Effector memory CD8-positive, alpha-beta T cell (primary cell): Measurements from ENCODE around the gene PAX1.

Source experiments
- ATAC-seq: fragments of 150-1000 bp; cut with Tn5 transposase; replicated peaks from 2 replicates; pipeline ENCODE4 v1.10.0; 2021; ENCODE audit warnings: mild to moderate bottlenecking, moderate library complexity
- DNase-seq, 3 experiments: peaks; one replicate each; pipeline ENCODE4 v3.0.0; 2021
- H3K27ac Mint-ChIP-seq, 2 donors: one replicate each; pipeline ENCODE4 v1.8.0; 2022; ENCODE audit warnings: mild to moderate bottlenecking in 2 of 2, mixed read lengths in 2 of 2, moderate library complexity in 2 of 2
- H3K27me3 Mint-ChIP-seq, 2 donors: one replicate each; pipeline ENCODE4 v1.8.0; 2022; ENCODE audit warnings: mixed read lengths in 2 of 2
- H3K36me3 Mint-ChIP-seq: one replicate; pipeline ENCODE4 v1.8.0; 2022; ENCODE audit warnings: mild to moderate bottlenecking, moderate library complexity, mixed read lengths; ENCODE audit not compliant: insufficient read depth
- H3K4me1 Mint-ChIP-seq, 2 donors: one replicate each; pipeline ENCODE4 v1.8.0; 2022; ENCODE audit warnings: low read depth in 2 of 2, mixed read lengths in 2 of 2
- H3K4me3 Mint-ChIP-seq, 2 donors: one replicate each; pipeline ENCODE4 v1.8.0; 2022; ENCODE audit warnings: mild to moderate bottlenecking in 2 of 2, mixed read lengths in 2 of 2, moderate library complexity in 2 of 2
- H3K9me3 Mint-ChIP-seq, 2 donors: one replicate each; pipeline ENCODE4 v1.8.0; 2022; ENCODE audit warnings: mixed read lengths in 2 of 2
- total RNA-seq, 9 experiments: gene quantifications; one replicate each; lab custom pipeline; 2026; lab: John Stamatoyannopoulos, UW

Gene PAX1
- total RNA-seq: 0 reads per million in 9 experiments

GRCh38 chr20:21705575-21706260, at the start of gene PAX1:
PAX1 (plus strand) TSS chr20:21705664; CDS start chr20:21705713, 49 bp downstream.
- ATAC-seq (no peak), DNase-seq (no peak)
- no peaks in the 10 kb centered on the region for H3K9me3 Mint-ChIP-seq
- H3K27ac Mint-ChIP-seq: no peak within 1 kb of the TSS
- no peaks in the 10 kb centered on the region for H3K36me3 Mint-ChIP-seq
- peaks cover 0 to 2% of the 10 kb centered on the region in 2 donors for H3K4me1 Mint-ChIP-seq
- H3K27me3 Mint-ChIP-seq: peaks cover 69 to 97% of the 10 kb centered on the region in 2 donors
- H3K4me3 Mint-ChIP-seq: no peak within 1 kb of the TSS

- H3K9me3 Mint-ChIP-seq: no peaks in the 10 kb centered on the region
- no peak overlapping the region for H3K4me3 Mint-ChIP-seq
- no peaks in the 10 kb centered on the region for H3K36me3 Mint-ChIP-seq
- peaks cover 0 to 7% of the 10 kb centered on the region in 2 donors for H3K27me3 Mint-ChIP-seq
- no peaks in the 10 kb centered on the region for H3K4me1 Mint-ChIP-seq
- ATAC-seq (no peak), DNase-seq (no peak)
- no peak overlapping the region for H3K27ac Mint-ChIP-seq
Measured at GRCh38 chr20:21656308-21657067, 49.0 kb upstream of the PAX1 start.

- no peaks in the 10 kb centered on the region for H3K36me3 Mint-ChIP-seq
- H3K4me1 Mint-ChIP-seq: no peaks in the 10 kb centered on the region
- H3K27ac Mint-ChIP-seq: no peak overlapping the region
- peaks cover 0 to 7% of the 10 kb centered on the region in 2 donors for H3K27me3 Mint-ChIP-seq
- ATAC-seq (no peak), DNase-seq (no peak)
- H3K9me3 Mint-ChIP-seq: peaks cover 0 to 2% of the 10 kb centered on the region in 2 donors
- H3K4me3 Mint-ChIP-seq: no peak overlapping the region
Measured at GRCh38 chr20:21661488-21662055, 43.9 kb upstream of the PAX1 start.

GRCh38 chr20:21663465-21663864, 42.0 kb upstream of the PAX1 start:
- Mint-ChIP-seq H3K27ac (no peak overlapping the region), H3K9me3 (peaks cover 0 to 2% of the 10 kb centered on the region in 2 donors), H3K4me1 (no peaks in the 10 kb centered on the region), H3K27me3 (peaks cover 0 to under 1% of the 10 kb centered on the region in 2 donors), H3K36me3 (no peaks in the 10 kb centered on the region), H3K4me3 (no peak overlapping the region)
- ATAC-seq: no peak
- DNase-seq: no peak

GRCh38 chr20:21665687-21666446, 39.6 kb upstream of the PAX1 start:
- Mint-ChIP-seq H3K36me3 (no peaks in the 10 kb centered on the region), H3K4me1 (no peaks in the 10 kb centered on the region), H3K27ac (no peak overlapping the region), H3K27me3 (no peaks in the 10 kb centered on the region), H3K4me3 (no peak overlapping the region), H3K9me3 (peaks cover 0 to 5% of the 10 kb centered on the region in 2 donors)
- ATAC-seq (no peak), DNase-seq (no peak)

- Mint-ChIP-seq H3K27me3 (no peaks in the 10 kb centered on the region), H3K36me3 (no peaks in the 10 kb centered on the region), H3K27ac (no peak overlapping the region), H3K4me1 (no peaks in the 10 kb centered on the region), H3K4me3 (no peak overlapping the region), H3K9me3 (peaks cover 0 to 7% of the 10 kb centered on the region in 2 donors)
- DNase-seq: no peak
- ATAC-seq: no peak
Measured at GRCh38 chr20:21670126-21670525, 35.3 kb upstream of the PAX1 start.

- DNase-seq: no peak
- no peak overlapping the region for H3K27ac Mint-ChIP-seq
- peaks cover 0 to 6% of the 10 kb centered on the region in 2 donors for H3K9me3 Mint-ChIP-seq
- H3K36me3 Mint-ChIP-seq: no peaks in the 10 kb centered on the region
- no peak overlapping the region for H3K4me3 Mint-ChIP-seq
- no peak for ATAC-seq
- H3K4me1 Mint-ChIP-seq: no peaks in the 10 kb centered on the region
- no peaks in the 10 kb centered on the region for H3K27me3 Mint-ChIP-seq
Measured at GRCh38 chr20:21670981-21671380, 34.5 kb upstream of the PAX1 start.

GRCh38 chr20:21677261-21677660, 28.2 kb upstream of the PAX1 start:
- DNase-seq (no peak), ATAC-seq (no peak)
- peaks cover 4% of the 10 kb centered on the region in 2 donors for H3K9me3 Mint-ChIP-seq
- H3K4me3 Mint-ChIP-seq: no peak overlapping the region
- no peaks in the 10 kb centered on the region for H3K36me3 Mint-ChIP-seq
- H3K27ac Mint-ChIP-seq: no peak overlapping the region
- peaks cover 0 to 7% of the 10 kb centered on the region in 2 donors for H3K27me3 Mint-ChIP-seq
- H3K4me1 Mint-ChIP-seq: no peaks in the 10 kb centered on the region

GRCh38 chr20:21677781-21678180, 27.7 kb upstream of the PAX1 start:
- H3K4me3 Mint-ChIP-seq: no peak overlapping the region
- peaks cover 4 to 9% of the 10 kb centered on the region in 2 donors for H3K9me3 Mint-ChIP-seq
- no peaks in the 10 kb centered on the region for H3K36me3 Mint-ChIP-seq
- DNase-seq (no peak), ATAC-seq (no peak)
- H3K27ac Mint-ChIP-seq: no peak overlapping the region
- peaks cover 0 to 11% of the 10 kb centered on the region in 2 donors for H3K27me3 Mint-ChIP-seq
- no peaks in the 10 kb centered on the region for H3K4me1 Mint-ChIP-seq

- no peak for ATAC-seq
- peaks cover 0 to 9% of the 10 kb centered on the region in 2 donors for H3K9me3 Mint-ChIP-seq
- H3K27ac Mint-ChIP-seq: no peak overlapping the region
- DNase-seq: no peak
- peaks cover 0 to 11% of the 10 kb centered on the region in 2 donors for H3K27me3 Mint-ChIP-seq
- no peak overlapping the region for H3K4me3 Mint-ChIP-seq
- no peaks in the 10 kb centered on the region for H3K4me1 Mint-ChIP-seq
- H3K36me3 Mint-ChIP-seq: no peaks in the 10 kb centered on the region
Measured at GRCh38 chr20:21681234-21681921, 24.1 kb upstream of the PAX1 start.

GRCh38 chr20:21681922-21682318, 23.5 kb upstream of the PAX1 start:
- H3K27me3 Mint-ChIP-seq: peaks cover 0 to 11% of the 10 kb centered on the region in 2 donors
- no peaks in the 10 kb centered on the region for H3K36me3 Mint-ChIP-seq
- H3K27ac Mint-ChIP-seq: no peak overlapping the region
- peaks cover 0 to 9% of the 10 kb centered on the region in 2 donors for H3K9me3 Mint-ChIP-seq
- no peak overlapping the region for H3K4me3 Mint-ChIP-seq
- DNase-seq (no peak), ATAC-seq (no peak)
- H3K4me1 Mint-ChIP-seq: no peaks in the 10 kb centered on the region

GRCh38 chr20:21682521-21682954, 22.9 kb upstream of the PAX1 start:
- no peaks in the 10 kb centered on the region for H3K4me1 Mint-ChIP-seq
- DNase-seq (no peak), ATAC-seq (no peak)
- no peak overlapping the region for H3K4me3 Mint-ChIP-seq
- peak overlapping the region in 1 of 2 donors; percentile 62 for H3K27ac Mint-ChIP-seq
- peaks cover 0 to 9% of the 10 kb centered on the region in 2 donors for H3K9me3 Mint-ChIP-seq
- H3K27me3 Mint-ChIP-seq: peaks cover 0 to 11% of the 10 kb centered on the region in 2 donors
- no peaks in the 10 kb centered on the region for H3K36me3 Mint-ChIP-seq

GRCh38 chr20:21684671-21685070, 20.8 kb upstream of the PAX1 start:
- H3K4me1 Mint-ChIP-seq: no peaks in the 10 kb centered on the region
- no peak for DNase-seq
- no peak for ATAC-seq

More at GRCh38 chr20:21684671-21685070, 20.8 kb upstream of the PAX1 start:
- Mint-ChIP-seq H3K9me3 (peaks cover 0 to 9% of the 10 kb centered on the region in 2 donors), H3K27ac (no peak overlapping the region), H3K27me3 (peaks cover 0 to 11% of the 10 kb centered on the region in 2 donors), H3K4me3 (no peak overlapping the region), H3K36me3 (no peaks in the 10 kb centered on the region)
